ENCODE measurements around the gene AUH.
"Not testable (repeated sequence)": the region's sequence is repeated elsewhere in the genome, so short reads cannot be mapped to it uniquely, and the experiment has no call there.

The AUH gene

GRCh38 chr9:91206806-91207205 lies 154.9 kb downstream of the AUH start:
- no peak for DNase-seq

- DNase-seq: no peak
Observed at GRCh38 chr9:91202736-91203283, 158.9 kb downstream of the AUH start.

GRCh38 chr9:91200692-91201336 lies 160.9 kb downstream of the AUH start:
- no peak for DNase-seq

- no peak for DNase-seq
Observed at GRCh38 chr9:91199739-91200497, 161.8 kb downstream of the AUH start.

- DNase-seq: not testable (repeated sequence)
Observed at GRCh38 chr9:91198881-91199280, 162.8 kb downstream of the AUH start.

- DNase-seq: no peak
Observed at GRCh38 chr9:91198405-91198804, 163.3 kb downstream of the AUH start.

- DNase-seq: peak; percentile 98
Observed at GRCh38 chr9:91197232-91198181, 164.2 kb downstream of the AUH start.

GRCh38 chr9:91196103-91196950 lies 165.4 kb downstream of the AUH start:
- no peak for DNase-seq

GRCh38 chr9:91195372-91196012 lies 166.2 kb downstream of the AUH start:
- no peak for DNase-seq

- peak; percentile 86 for DNase-seq
Observed at GRCh38 chr9:91193658-91194391, 167.9 kb downstream of the AUH start.

- peak; percentile 97 for DNase-seq
Observed at GRCh38 chr9:91193087-91193657, 168.5 kb downstream of the AUH start.

- DNase-seq: no peak
Observed at GRCh38 chr9:91192381-91193086, 169.2 kb downstream of the AUH start.

GRCh38 chr9:91191411-91192380 lies 170.0 kb downstream of the AUH start:
- no peak for DNase-seq

GRCh38 chr9:91190062-91190461 lies 171.7 kb downstream of the AUH start:
- no peak for DNase-seq

- DNase-seq: no peak
Observed at GRCh38 chr9:91188719-91189590, 172.8 kb downstream of the AUH start.

GRCh38 chr9:91187965-91188344 lies 173.8 kb downstream of the AUH start:
- peak; percentile 69 for DNase-seq

- DNase-seq: no peak
Observed at GRCh38 chr9:91187311-91187964, 174.3 kb downstream of the AUH start.
